ENCODE results near the gene GNA15. TPM values are rescaled to one million over a fixed set of nuclear protein-coding genes. Genes with fewer than 3 reads are reported as not detected.

The GNA15 gene
- total RNA-seq, 4 donors from 2014 or later: 3.8 to 22.5 (median 7.8) TPM

- TF ChIP-seq EP300 (IDR thresholded peaks at IDR 0.05) (no peak), POLR2A (IDR thresholded peaks at IDR 0.05) (no peak), CTCF (IDR thresholded peaks at IDR 0.05) (peak; percentile 53 to 73 (median 67))
- H3K4me3 ChIP-seq: no peak overlapping the region
- no peaks in the 10 kb centered on the region for H3K9me3 ChIP-seq
- H3K27me3 ChIP-seq: no peaks in the 10 kb centered on the region
- peaks cover 0 to 26% (median 0%) of the 10 kb centered on the region in 3 donors for H3K36me3 ChIP-seq
- WGBS, 2 donors: 17 to 29% methylated on average over 11 to 14 of the region's 14 CpGs
- no peak overlapping the region for H3K27ac ChIP-seq
- DNase-seq (ENCODE audit: low spot score in 2 of 2): no peak
- H3K4me1 ChIP-seq: no peaks in the 10 kb centered on the region
Measured at GRCh38 chr19:3125900-3126524, 9.8 kb upstream of the GNA15 start.

DNA sequence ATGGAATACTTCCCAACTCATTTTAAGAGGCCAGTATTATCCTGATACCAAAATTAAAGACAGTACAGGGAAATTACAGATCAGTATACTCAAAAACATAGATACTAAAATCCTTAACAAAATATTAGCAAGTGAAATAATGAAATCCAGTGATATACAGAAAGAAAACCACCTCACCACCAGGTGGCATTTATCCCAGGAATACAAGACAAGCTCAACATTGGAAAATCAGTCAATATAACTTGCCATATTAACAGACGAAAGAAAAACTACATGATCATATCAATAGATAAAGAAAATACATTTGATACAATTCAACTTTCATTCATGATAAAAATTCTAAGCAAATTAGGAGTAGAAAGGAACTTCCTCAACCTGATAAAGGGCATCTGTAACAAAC is 6.7 kb upstream of the GNA15 start:
- no peak overlapping the region for H3K4me3 ChIP-seq
- no peaks in the 10 kb centered on the region for H3K9me3 ChIP-seq
- TF ChIP-seq CTCF (IDR thresholded peaks at IDR 0.05) (peak in 3 of 5 experiments; percentile 23 to 31 (median 26)), EP300 (IDR thresholded peaks at IDR 0.05) (no peak)
- no peak overlapping the region for H3K27ac ChIP-seq
- no peaks in the 10 kb centered on the region for H3K36me3 ChIP-seq
- peak in 1 of 2 donors; percentile 54 for DNase-seq (ENCODE audit: low spot score in 2 of 2)
- H3K4me1 ChIP-seq: no peaks in the 10 kb centered on the region
- 21 to 35% methylated on average over 1 of the region's 1 CpG for WGBS, 2 donors
- no peaks in the 10 kb centered on the region for H3K27me3 ChIP-seq

GRCh38 chr19:3131168-3131567 is 4.7 kb upstream of the GNA15 start:
- no peak overlapping the region for H3K27ac ChIP-seq
- no peak overlapping the region for H3K4me3 ChIP-seq
- H3K36me3 ChIP-seq: no peaks in the 10 kb centered on the region
- no peaks in the 10 kb centered on the region for H3K9me3 ChIP-seq
- no peaks in the 10 kb centered on the region for H3K4me1 ChIP-seq
- TF ChIP-seq CTCF (IDR thresholded peaks at IDR 0.05) (no peak), POLR2A (IDR thresholded peaks at IDR 0.05) (no peak), EP300 (IDR thresholded peaks at IDR 0.05) (no peak)
- 95 to 96% methylated on average over 24 of the region's 24 CpGs for WGBS, 2 donors
- H3K27me3 ChIP-seq: no peaks in the 10 kb centered on the region
- no peak for DNase-seq (ENCODE audit: low spot score in 2 of 2)

- Histone ChIP-seq H3K9me3 (no peaks in the 10 kb centered on the region), H3K4me1 (no peaks in the 10 kb centered on the region), H3K36me3 (no peaks in the 10 kb centered on the region), H3K4me3 (no peak overlapping the region), H3K27me3 (no peaks in the 10 kb centered on the region), H3K27ac (peak overlapping the region in 2 of 4 donors; percentile 47 to 73)
- peak in 1 of 2 donors; percentile 24 for TF ChIP-seq EP300 (IDR thresholded peaks at IDR 0.05)
- no peak for TF ChIP-seq CTCF (IDR thresholded peaks at IDR 0.05)
- peak in 1 of 2 donors; percentile 21 for DNase-seq (ENCODE audit: low spot score in 2 of 2)
- 50 to 58% methylated on average over 17 to 22 of the region's 24 CpGs for WGBS, 2 donors
Measured at GRCh38 chr19:3132971-3133792, 2.7 kb upstream of the GNA15 start.

DNA sequence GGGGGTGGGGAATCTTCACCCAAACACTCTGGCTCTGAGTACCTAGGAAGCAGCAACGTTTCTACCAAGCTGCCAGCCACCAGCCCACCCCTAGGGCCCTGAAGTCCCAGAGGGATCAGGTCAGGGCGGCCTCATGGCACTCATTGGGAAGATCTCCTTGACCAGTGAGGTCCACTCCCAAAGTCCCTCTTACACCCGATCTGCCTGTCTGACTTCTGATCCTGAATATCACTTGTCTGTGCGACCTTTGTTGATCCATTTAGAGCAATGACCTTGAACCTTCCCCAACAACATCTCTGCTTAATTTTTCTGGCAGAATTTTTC is 2.1 kb upstream of the GNA15 start:
- no peaks in the 10 kb centered on the region for H3K27me3 ChIP-seq
- WGBS, 2 donors: 60 to 64% methylated on average over 4 of the region's 4 CpGs
- H3K36me3 ChIP-seq: no peaks in the 10 kb centered on the region
- no peaks in the 10 kb centered on the region for H3K9me3 ChIP-seq
- DNase-seq (ENCODE audit: low spot score in 2 of 2): no peak
- H3K4me3 ChIP-seq: no peak overlapping the region
- TF ChIP-seq CTCF (IDR thresholded peaks at IDR 0.05) (no peak), EP300 (IDR thresholded peaks at IDR 0.05) (no peak), POLR2A (IDR thresholded peaks at IDR 0.05) (no peak)
- peak overlapping the region in 2 of 4 donors; percentile 47 to 73 for H3K27ac ChIP-seq
- no peaks in the 10 kb centered on the region for H3K4me1 ChIP-seq

Measured in tibial nerve (tissue), 4 donors.